Ascending aorta (tissue), 2 donors: ENCODE measurements around the gene IGF2. TPM values are rescaled to one million over a fixed set of nuclear protein-coding genes. Genes with fewer than 3 reads are reported as not detected.

Experiments used
- DNase-seq, 2 donors: peaks; one replicate each; pipeline ENCODE4 v3.0.0-alpha.2; 2019; ENCODE audit warnings: low spot score in 2 of 2
- H3K27ac ChIP-seq, 2 donors: fragments of 200-600 bp; sonication (generic); one replicate each; pipeline ENCODE4 v1.5.1; 2016 to 2017; ENCODE audit warnings: mild to moderate bottlenecking in 1 of 2
- H3K27me3 ChIP-seq: fragments of 200-600 bp; sonication (generic); one replicate; pipeline ENCODE4 v1.5.1; 2017
- H3K36me3 ChIP-seq, 2 donors: fragments of 200-600 bp; sonication (generic); one replicate each; pipeline ENCODE4 v1.5.1; 2016
- H3K4me1 ChIP-seq, 2 donors: fragments of 200-600 bp; sonication (generic); one replicate each; pipeline ENCODE4 v1.5.1; 2016 to 2017; ENCODE audit warnings: mild to moderate bottlenecking in 1 of 2
- H3K4me3 ChIP-seq, 2 donors: fragments of 200-600 bp; sonication (generic); one replicate each; pipeline ENCODE4 v1.5.1; 2016 to 2017; ENCODE audit warnings: mild to moderate bottlenecking in 1 of 2
- H3K9me3 ChIP-seq, 2 donors: fragments of 200-600 bp; sonication (generic); one replicate each; pipeline ENCODE4 v1.5.1; 2016
- CTCF ChIP-seq, 3 experiments: fragments of 200-600 bp in 2 of 3; fragments of 450-650 bp in 1 of 3; sonication (generic) in 2 of 3; IDR thresholded peaks; one replicate each; pipeline ENCODE4 v1.5.1; 2016 to 2019; ENCODE audit warnings: antibody characterized with exemption in 3 of 3, mild to moderate bottlenecking in 1 of 3, moderate library complexity in 1 of 3
- intact Hi-C: fragments of 100-400 bp; cut with DNase I; formaldehyde crosslinking; loops from one replicate; pipeline ENCODE4 v1.15.1; 2023
- total RNA-seq: library from RNA; depleted of rRNA; stranded (reverse); fragments of >200 nt; gene quantifications from one replicate; pipeline ENCODE4 v1.1.0, GENCODE V29; 2016

Gene IGF2
- total RNA-seq, 1 donor from 2014 or later: 124 TPM

GRCh38 chr11:2091112-2091746 is 48.0 kb downstream of the IGF2 start:
- TF ChIP-seq CTCF (IDR thresholded peaks at IDR 0.05): no peak
- intact Hi-C loops: no loop called here
- Histone ChIP-seq H3K4me3 (no peak overlapping the region), H3K36me3 (no peaks in the 10 kb centered on the region), H3K4me1 (peaks cover 3 to 8% of the 10 kb centered on the region in 2 donors), H3K27me3 (no peaks in the 10 kb centered on the region), H3K27ac (no peak overlapping the region), H3K9me3 (no peaks in the 10 kb centered on the region)
- DNase-seq: peak in 1 of 2 donors; percentile 45

- Histone ChIP-seq H3K4me3 (no peak overlapping the region), H3K4me1 (peaks cover 3 to 8% of the 10 kb centered on the region in 2 donors), H3K36me3 (no peaks in the 10 kb centered on the region), H3K27ac (no peak overlapping the region), H3K27me3 (no peaks in the 10 kb centered on the region), H3K9me3 (no peaks in the 10 kb centered on the region)
- TF ChIP-seq CTCF (IDR thresholded peaks at IDR 0.05): no peak
- intact Hi-C loops: no loop called here
- peak in 1 of 2 donors; percentile 45 for DNase-seq
These were observed 48.7 kb downstream of the IGF2 start for GRCh38 chr11:2090172-2091111.

- Histone ChIP-seq H3K9me3 (peaks cover 0 to 2% of the 10 kb centered on the region in 2 donors), H3K27me3 (no peaks in the 10 kb centered on the region), H3K4me1 (peaks cover 3 to 8% of the 10 kb centered on the region in 2 donors), H3K27ac (no peak overlapping the region), H3K36me3 (no peaks in the 10 kb centered on the region), H3K4me3 (no peak overlapping the region)
- intact Hi-C loops: no loop called here
- DNase-seq: no peak
- no peak for TF ChIP-seq CTCF (IDR thresholded peaks at IDR 0.05)
These were observed 49.5 kb downstream of the IGF2 start for GRCh38 chr11:2089536-2090165.

GRCh38 chr11:2088746-2089535 is 50.2 kb downstream of the IGF2 start:
- no peak for TF ChIP-seq CTCF (IDR thresholded peaks at IDR 0.05)
- Histone ChIP-seq H3K36me3 (no peaks in the 10 kb centered on the region), H3K9me3 (peaks cover 0 to 7% of the 10 kb centered on the region in 2 donors), H3K4me1 (peaks cover 3 to 8% of the 10 kb centered on the region in 2 donors), H3K27me3 (no peaks in the 10 kb centered on the region), H3K4me3 (no peak overlapping the region), H3K27ac (no peak overlapping the region)
- intact Hi-C loops: no loop called here
- no peak for DNase-seq

- H3K4me1 ChIP-seq: peaks cover 3 to 6% of the 10 kb centered on the region in 2 donors
- H3K27me3 ChIP-seq: no peaks in the 10 kb centered on the region
- H3K36me3 ChIP-seq: no peaks in the 10 kb centered on the region
- no peak overlapping the region for H3K27ac ChIP-seq
- TF ChIP-seq CTCF (IDR thresholded peaks at IDR 0.05): no peak
- intact Hi-C loops: no loop called here
- DNase-seq: no peak
- H3K4me3 ChIP-seq: no peak overlapping the region
- peaks cover 0 to 11% of the 10 kb centered on the region in 2 donors for H3K9me3 ChIP-seq
These were observed 50.9 kb downstream of the IGF2 start for GRCh38 chr11:2088284-2088683.
